GM12878 (cell line): Measurements from ENCODE around the gene C5orf15. TPM values are rescaled to one million over a fixed set of nuclear protein-coding genes. Genes with fewer than 3 reads are reported as not detected.
A peak's percentile ranks its signal among the peaks of the same experiment; 100 is the strongest.

Experiments used
- ATAC-seq: fragments of 200-7000 bp; cut with Tn5 transposase; 3 replicates; pipeline ENCODE4 v1.9.1; 2020; ENCODE audit warnings: mild to moderate bottlenecking, moderate library complexity
- BruUV-seq: library from RNA; stranded (reverse); fragments of 400-500 nt; replicated peaks from 2 replicates; lab custom pipeline; 2021; lab: Mats Ljungman, UMichigan
- CTCF ChIA-PET: fragments of 300-600 bp; sonication (Branson Sonifier 250); formaldehyde crosslinking; extraction: SDS; loops from one replicate; lab custom pipeline; 2021; ENCODE audit warnings: inconsistent platforms; lab: Yijun Ruan, JAX
- POLR2A ChIA-PET: fragments of 350-600 bp; formaldehyde crosslinking; extraction: SDS; loops from one replicate; lab custom pipeline; 2021; ENCODE audit warnings: inconsistent platforms; lab: Charles Lee
- RAD21 ChIA-PET: fragments of 300-600 bp; sonication (Branson Sonifier 250); formaldehyde crosslinking; loops from one replicate; lab custom pipeline; 2023; ENCODE audit warnings: antibody characterized with exemption; ENCODE audit not compliant: unreplicated experiment; lab: Charles Lee
- SMC1A ChIA-PET: fragments of 300-600 bp; sonication (Branson Sonifier 250); formaldehyde crosslinking; loops from one replicate; lab custom pipeline; 2023; ENCODE audit not compliant: unreplicated experiment, uncharacterized antibody; lab: Charles Lee
- DNase-seq: peaks from one replicate; pipeline ENCODE4 v3.0.0-alpha.2; 2011; ENCODE audit warnings: low read depth, low spot score
- FAIRE-seq: peaks from 3 replicates; lab custom pipeline; 2011; peaks lifted over from hg19 to GRCh38; lab: Jason Lieb, UNC
- H2AFZ ChIP-seq: 2 replicates; pipeline ENCODE4 v1.6.0; 2011; ENCODE audit warnings: low read depth, low read length, control low read depth; ENCODE audit not compliant: control insufficient read depth
- H3K27ac ChIP-seq: 2 replicates; pipeline ENCODE4 v1.5.1; 2011; ENCODE audit warnings: control low read depth; ENCODE audit not compliant: control insufficient read depth, insufficient read depth
- H3K27me3 ChIP-seq, 2 experiments: replicated peaks in 1 of 2; 2 replicates each; pipeline versions ENCODE4 v1.6.0 to v1.6.1; 2011; ENCODE audit warnings: low read length in 1 of 2; ENCODE audit not compliant: control insufficient read depth in 2 of 2, insufficient read depth in 2 of 2
- H3K36me3 ChIP-seq, 2 experiments: 2 replicates each; pipeline ENCODE4 v1.5.1; 2011; ENCODE audit warnings: low read length in 1 of 2; ENCODE audit not compliant: control insufficient read depth in 2 of 2, insufficient read depth in 2 of 2
- H3K4me1 ChIP-seq: 2 replicates; pipeline ENCODE4 v1.6.1; 2011; ENCODE audit warnings: mild to moderate bottlenecking, low read length, moderate library complexity, mixed read lengths; ENCODE audit not compliant: control insufficient read depth, insufficient read depth
- H3K4me2 ChIP-seq: 2 replicates; pipeline ENCODE4 v1.6.0; 2011; ENCODE audit warnings: control low read depth; ENCODE audit not compliant: control insufficient read depth, insufficient read depth
- H3K4me3 ChIP-seq: fragments of 200-600 bp; sonication (generic); 2 replicates; pipeline ENCODE4 v1.5.1; 2016
- H3K79me2 ChIP-seq: 2 replicates; pipeline ENCODE4 v1.6.0; 2011; ENCODE audit warnings: low read length; ENCODE audit not compliant: control insufficient read depth, insufficient read depth
- H3K9ac ChIP-seq: 2 replicates; pipeline ENCODE4 v1.8.0; 2011; ENCODE audit warnings: low read length, control low read depth, mixed read lengths; ENCODE audit not compliant: control insufficient read depth, insufficient read depth
- H3K9me3 ChIP-seq: replicated peaks from 3 replicates; pipeline ENCODE4 v1.5.1; 2011; ENCODE audit warnings: mild to moderate bottlenecking, low read length; ENCODE audit not compliant: control insufficient read depth, insufficient read depth
- H4K20me1 ChIP-seq: 2 replicates; pipeline ENCODE4 v1.6.0; 2011; ENCODE audit not compliant: control insufficient read depth, insufficient read depth
- CREM ChIP-seq: IDR thresholded peaks from 2 replicates; pipeline ENCODE4 v1.6.1; 2014; ENCODE audit warnings: antibody characterized with exemption, low read depth
- IKZF1 ChIP-seq: fragments of 450-650 bp; conservative IDR thresholded peaks from 2 replicates; pipeline ENCODE4 v1.6.1; 2017; ENCODE audit warnings: antibody characterized with exemption, mild to moderate bottlenecking
- PKNOX1 ChIP-seq: fragments of 450-650 bp; IDR thresholded peaks from 2 replicates; pipeline ENCODE4 v1.6.1; 2016; ENCODE audit warnings: mild to moderate bottlenecking
- POLR2A ChIP-seq: IDR thresholded peaks from 2 replicates; pipeline ENCODE4 v1.6.1; 2011; ENCODE audit warnings: low read depth, mild to moderate bottlenecking, low read length
- POLR2AphosphoS5 ChIP-seq: IDR thresholded peaks from 2 replicates; pipeline ENCODE4 v1.6.1; 2011; ENCODE audit warnings: mild to moderate bottlenecking, low read length, inconsistent platforms
- WRNIP1 ChIP-seq: IDR thresholded peaks from 2 replicates; pipeline ENCODE4 v1.6.1; 2011; ENCODE audit warnings: low read depth, low read length, improper control_type of control experiment, borderline replicate concordance
- WGBS: methylation state at CpG from one replicate; pipeline ENCODE4 v1.1.6; 2016; ENCODE audit warnings: low lambda C conversion rate; ENCODE audit not compliant: insufficient replicate concordance, insufficient coverage; ENCODE audit errors: missing lambda C conversion rate; 5-methylcytosine and 5-hydroxymethylcytosine counted together
- in situ Hi-C: fragments of 300-500 bp; cut with MboI; formaldehyde crosslinking; loops from 9 replicates; pipeline ENCODE4 v1.14.3; 2018; ENCODE audit warnings: mixed read lengths
- intact Hi-C: fragments of 100-400 bp; cut with micrococcal nuclease; formaldehyde crosslinking; loops from one replicate; pipeline ENCODE4 v1.14.2; 2022; ENCODE audit not compliant: unreplicated experiment
- polyA plus RNA-seq, 11 experiments: library from polyadenylated mRNA; depleted of rRNA in 4 of 11; unstranded in 6 of 11; stranded (reverse) in 5 of 11; fragments of >200 nt; fragmentation: Nextera tagmentation in 4 of 11; fragmentation: Illumina TruSeq in 1 of 11; extraction: Ambion mirVana in 4 of 11; extraction: Trizol in 1 of 11; gene quantifications; 1 replicate in 1 of 11; 2 replicates in 10 of 11; pipeline versions ENCODE4 v1.2.1 to v1.2.3, GENCODE V29; 2011 to 2016; ENCODE audit warnings: inconsistent platforms in 2 of 11, missing spikeins in 2 of 11, low read depth in 1 of 11
- total RNA-seq, 4 experiments: library from RNA; depleted of rRNA in 3 of 4; stranded (reverse); fragments of >200 nt in 3 of 4; fragmentation: Illumina TruSeq in 1 of 4; extraction: Trizol in 1 of 4; gene quantifications; 2 replicates each; pipeline versions ENCODE4 v1.2.1 to v1.2.3, GENCODE V29; 2013 to 2021
- TF ChIP-seq, protein P1 (sequence below): IDR thresholded peaks from 2 replicates; pipeline ENCODE4 v1.6.1; 2011; ENCODE audit warnings: low read depth, mild to moderate bottlenecking, low read length, moderate library complexity, borderline replicate concordance; ENCODE audit errors: extremely low read depth
- TF ChIP-seq, protein P2 (sequence below): IDR thresholded peaks from 2 replicates; pipeline ENCODE4 v1.6.1; 2011; ENCODE audit warnings: borderline replicate concordance, low read depth, mild to moderate bottlenecking, moderate library complexity, low read length; ENCODE audit not compliant: insufficient read depth, poor library complexity, severe bottlenecking

Gene C5orf15
- total and polyA plus RNA-seq, 10 of the 15 experiments (the other 5 are each of a cell fraction or from before 2014, with no cell fraction given), result 21.7 to 69.6 (median 46.0) TPM

GRCh38 chr5:134000696-134001453, 32.5 kb upstream of the C5orf15 start (continued):
- TF ChIP-seq, protein P1, sequence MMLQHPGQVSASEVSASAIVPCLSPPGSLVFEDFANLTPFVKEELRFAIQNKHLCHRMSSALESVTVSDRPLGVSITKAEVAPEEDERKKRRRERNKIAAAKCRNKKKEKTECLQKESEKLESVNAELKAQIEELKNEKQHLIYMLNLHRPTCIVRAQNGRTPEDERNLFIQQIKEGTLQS, result no peak
- no peak for TF ChIP-seq CREM

DNA sequence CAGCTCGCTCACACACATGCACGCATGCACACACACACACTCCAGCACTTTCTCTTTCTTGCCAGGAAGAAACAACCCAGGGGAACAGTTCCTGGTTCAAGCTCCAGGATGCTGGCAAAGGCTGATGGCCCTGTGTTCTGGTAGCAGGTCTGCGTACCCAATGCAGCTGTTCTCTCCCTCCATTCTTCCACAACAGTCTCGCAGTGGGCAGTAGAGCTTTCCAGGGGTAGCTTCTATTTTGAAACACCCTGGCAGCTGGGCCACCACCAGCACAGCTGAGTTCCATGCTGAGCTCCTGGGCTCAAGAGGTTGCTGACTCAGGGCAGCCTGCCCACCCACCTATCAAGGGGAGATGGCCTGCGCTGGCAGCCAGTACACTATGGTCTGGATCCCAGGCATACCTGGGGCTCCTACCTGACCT, 31.7 kb upstream of the C5orf15 start:
- 85% methylated on average over 5 of the region's 5 CpGs for WGBS
- POLR2A ChIA-PET, result interaction anchor here (0.7 to 1.2 kb wide), 2 partner anchors 23 to 30 kb away, joined by 3 to 4 read pairs; no protein-coding TSS in a partner anchor
- 0 out of 2 replicates have a peak, but pooled peaks have one; percentile 11 for TF ChIP-seq IKZF1
- TF ChIP-seq POLR2AphosphoS5, result peak; percentile 32; the same call in 1 of the 2 replicates
- TF ChIP-seq, protein P2, sequence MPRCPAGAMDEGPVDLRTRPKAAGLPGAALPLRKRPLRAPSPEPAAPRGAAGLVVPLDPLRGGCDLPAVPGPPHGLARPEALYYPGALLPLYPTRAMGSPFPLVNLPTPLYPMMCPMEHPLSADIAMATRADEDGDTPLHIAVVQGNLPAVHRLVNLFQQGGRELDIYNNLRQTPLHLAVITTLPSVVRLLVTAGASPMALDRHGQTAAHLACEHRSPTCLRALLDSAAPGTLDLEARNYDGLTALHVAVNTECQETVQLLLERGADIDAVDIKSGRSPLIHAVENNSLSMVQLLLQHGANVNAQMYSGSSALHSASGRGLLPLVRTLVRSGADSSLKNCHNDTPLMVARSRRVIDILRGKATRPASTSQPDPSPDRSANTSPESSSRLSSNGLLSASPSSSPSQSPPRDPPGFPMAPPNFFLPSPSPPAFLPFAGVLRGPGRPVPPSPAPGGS, result no peak
- no peak for TF ChIP-seq PKNOX1
- TF ChIP-seq POLR2A, result peak; percentile 52; the same call in 1 of the 2 replicates
- no peak for TF ChIP-seq WRNIP1
- TF ChIP-seq, all 136 proteins: peak for 3
- Histone ChIP-seq H3K4me2 (peak overlapping the region; percentile 74), H3K27ac (no peak overlapping the region), H3K36me3 (peaks cover 7 to 14% of the 10 kb centered on the region in 2 experiments; a peak in 3 of 4 replicates), H4K20me1 (peaks cover 43% of the 10 kb centered on the region), H3K27me3 (no peaks in the 10 kb centered on the region), H3K9ac (peak overlapping the region; percentile 7; the same call in 1 of the 2 replicates), H3K9me3 (no peaks in the 10 kb centered on the region), H3K79me2 (peaks cover 98% of the 10 kb centered on the region), H2AFZ (no peak overlapping the region), H3K4me3 (no peak overlapping the region), H3K4me1 (peaks cover 28% of the 10 kb centered on the region)
- no peak for DNase-seq
- FAIRE-seq, result no peak
- ATAC-seq, result no peak
- BruUV-seq, result no TSS peak
- RAD21 ChIA-PET, result interaction anchor here (0.6 to 1.0 kb wide), 2 partner anchors 30 to 482 kb away, joined by 3 to 4 read pairs; no protein-coding TSS in a partner anchor
- SMC1A ChIA-PET, result interaction anchor here (1.1 to 2.1 kb wide), 3 partner anchors 14 to 131 kb away, joined by 3 to 5 read pairs (median 4); no protein-coding TSS in a partner anchor
- in situ Hi-C loops, result no loop called here
- CTCF ChIA-PET, result interaction anchor here (0.6 to 9.8 kb wide), 4 partner anchors 8 to 40 kb away, joined by 3 to 179 read pairs (median 5); no protein-coding TSS in a partner anchor
- intact Hi-C loops, result no loop called here
